ENCODE data around the gene INTS6L.
A peak's percentile ranks its signal among the peaks of the same experiment; 100 is the strongest.

INTS6L gene

GRCh38 chrX:135547767-135548166, 27.3 kb downstream of the INTS6L start:
- no peak overlapping the region for H3K4me3 ChIP-seq (replicated peaks; ENCODE audit: low read depth, low read length)
- no peak for DNase-seq (ENCODE audit: low read depth)
- TF ChIP-seq CTCF (IDR thresholded peaks at IDR 0.05; ENCODE audit: low read length, missing control alignments): no peak

DNA sequence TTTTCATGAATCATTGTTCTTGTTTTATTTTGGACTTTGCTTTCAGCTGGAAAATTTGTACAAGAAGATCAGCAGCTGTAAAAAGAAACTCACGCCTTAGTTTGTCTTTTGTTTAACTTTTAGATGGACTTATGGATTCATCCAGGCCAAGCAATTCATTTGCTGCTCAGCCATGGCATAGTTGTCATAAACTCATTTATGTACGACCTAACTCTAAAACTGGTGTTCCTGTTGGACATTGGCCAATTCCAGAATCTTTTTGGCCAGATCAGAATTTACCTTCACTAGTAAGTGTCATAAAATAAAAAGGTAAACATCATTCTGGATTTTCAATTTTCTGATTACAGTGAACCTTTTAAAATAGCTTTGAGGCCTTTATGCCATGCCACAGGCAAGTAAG, 29.1 kb downstream of the INTS6L start:
- TF ChIP-seq CTCF (IDR thresholded peaks at IDR 0.05; ENCODE audit: low read length, missing control alignments): no peak
- no peak overlapping the region for H3K4me3 ChIP-seq (replicated peaks; ENCODE audit: low read depth, low read length)
- no peak for DNase-seq (ENCODE audit: low read depth)

DNA sequence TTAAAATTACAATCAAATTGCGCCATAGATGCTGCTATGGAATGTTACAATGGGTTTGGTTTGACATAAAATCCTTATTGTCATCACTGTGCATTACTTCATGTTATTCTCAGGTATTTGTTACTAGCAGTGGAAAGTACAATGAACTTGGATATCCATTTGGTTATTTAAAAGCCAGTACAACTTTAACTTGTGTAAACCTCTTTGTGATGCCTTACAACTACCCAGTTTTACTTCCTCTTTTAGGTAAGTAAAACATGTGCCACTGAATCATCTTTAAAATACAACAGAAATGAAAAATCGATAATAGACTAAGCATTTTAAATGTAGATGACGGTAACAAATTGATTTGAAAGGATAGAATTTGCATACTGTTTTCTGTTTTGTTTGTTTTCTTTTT, 35.6 kb downstream of the INTS6L start:
- no peak overlapping the region for H3K4me3 ChIP-seq (replicated peaks; ENCODE audit: low read depth, low read length)
- no peak for DNase-seq (ENCODE audit: low read depth)
- no peak for TF ChIP-seq CTCF (IDR thresholded peaks at IDR 0.05; ENCODE audit: low read length, missing control alignments)

DNA sequence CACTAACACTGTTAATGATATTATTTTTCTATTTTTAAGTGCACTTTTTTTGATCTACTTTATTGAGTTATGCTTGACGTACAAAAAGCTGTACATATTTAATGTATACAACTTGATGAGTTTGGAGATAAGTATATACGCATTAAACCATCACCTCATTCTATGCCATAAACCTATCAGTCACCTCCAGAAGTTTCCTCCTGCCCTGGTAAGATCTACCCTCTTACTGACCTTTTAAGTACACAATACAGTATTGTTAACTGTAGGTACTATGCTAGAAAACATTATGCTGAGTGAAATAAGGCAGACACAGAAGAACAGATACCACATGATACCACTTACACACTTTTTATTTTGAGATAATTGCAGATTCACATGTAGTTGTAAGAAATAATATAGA, 36.9 kb downstream of the INTS6L start:
- no peak for TF ChIP-seq CTCF (IDR thresholded peaks at IDR 0.05; ENCODE audit: low read length, missing control alignments)
- no peak for DNase-seq (ENCODE audit: low read depth)
- no peak overlapping the region for H3K4me3 ChIP-seq (replicated peaks; ENCODE audit: low read depth, low read length)

DNA sequence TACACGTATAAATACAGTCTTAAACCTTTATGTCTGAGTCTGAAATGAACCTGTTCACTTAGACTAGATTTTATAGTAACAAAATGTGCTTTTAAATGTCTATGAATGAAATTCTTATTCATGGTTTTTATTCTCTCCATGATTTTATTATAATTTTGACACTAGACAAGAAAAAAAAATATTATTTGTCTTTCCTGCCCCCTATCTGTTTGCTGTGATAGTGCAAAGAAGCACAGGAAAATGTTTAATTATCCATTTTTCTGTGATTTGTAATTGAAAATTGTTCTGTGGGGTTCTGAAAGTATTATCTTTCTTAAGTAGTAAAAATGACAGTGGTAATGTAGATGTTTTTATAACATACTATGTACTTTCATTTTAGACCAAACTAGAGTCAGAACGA, 52.0 kb downstream of the INTS6L start:
- H3K4me3 ChIP-seq (replicated peaks; ENCODE audit: low read depth, low read length): no peak overlapping the region
- TF ChIP-seq CTCF (IDR thresholded peaks at IDR 0.05; ENCODE audit: low read length, missing control alignments): peak; percentile 48
- DNase-seq (ENCODE audit: low read depth): peak; percentile 5

DNA sequence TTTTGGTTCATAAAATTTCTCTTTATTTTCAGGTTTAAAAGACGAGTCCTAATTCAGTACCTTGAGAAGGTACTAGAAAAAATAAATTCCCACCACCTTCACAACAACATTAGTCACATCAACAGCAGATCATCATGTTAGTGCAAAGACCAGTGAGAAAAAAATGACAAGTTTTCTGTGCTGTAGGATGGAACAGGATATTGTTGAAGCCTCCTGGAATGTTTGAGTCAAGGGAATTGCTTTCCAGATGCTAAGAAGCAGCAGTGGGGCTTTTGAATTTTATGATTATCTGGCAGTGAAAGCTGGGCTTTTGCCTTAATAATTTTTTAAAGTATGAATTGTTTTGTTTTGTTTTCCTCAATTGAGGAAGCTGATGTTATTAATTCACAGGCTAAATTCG, 61.0 kb downstream of the INTS6L start:
- no peak for TF ChIP-seq CTCF (IDR thresholded peaks at IDR 0.05; ENCODE audit: low read length, missing control alignments)
- H3K4me3 ChIP-seq (replicated peaks; ENCODE audit: low read depth, low read length): no peak overlapping the region
- no peak for DNase-seq (ENCODE audit: low read depth)

DNA sequence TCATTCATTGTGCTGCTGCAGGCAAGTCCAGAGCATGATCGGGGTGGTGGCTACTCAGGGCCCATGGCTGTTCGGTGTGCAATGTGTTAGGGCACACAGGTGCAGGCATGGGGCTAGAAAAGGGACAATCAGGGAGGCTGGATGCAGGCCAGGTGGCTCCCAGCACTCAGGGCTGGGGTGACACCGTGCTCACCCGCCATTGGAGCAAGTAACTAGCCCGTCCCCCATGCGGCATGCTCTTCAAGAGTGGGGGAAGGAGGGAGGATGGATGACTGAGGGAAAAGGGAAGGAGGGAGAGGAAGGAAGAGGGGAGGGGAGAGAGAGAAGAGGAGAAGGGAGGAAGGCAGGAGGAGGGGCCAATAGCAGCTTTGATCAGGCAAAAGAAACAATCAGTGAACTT, 64.7 kb downstream of the INTS6L start:
- H3K4me3 ChIP-seq (replicated peaks; ENCODE audit: low read depth, low read length): no peak overlapping the region
- no peak for TF ChIP-seq CTCF (IDR thresholded peaks at IDR 0.05; ENCODE audit: low read length, missing control alignments)

More for the DNA sequence above, 64.7 kb downstream of the INTS6L start:
- DNase-seq (ENCODE audit: low read depth): no peak

Data from fibroblast of pulmonary artery (primary cell).